ENCODE measurements around the gene TBC1D9.

TBC1D9 gene

DNA sequence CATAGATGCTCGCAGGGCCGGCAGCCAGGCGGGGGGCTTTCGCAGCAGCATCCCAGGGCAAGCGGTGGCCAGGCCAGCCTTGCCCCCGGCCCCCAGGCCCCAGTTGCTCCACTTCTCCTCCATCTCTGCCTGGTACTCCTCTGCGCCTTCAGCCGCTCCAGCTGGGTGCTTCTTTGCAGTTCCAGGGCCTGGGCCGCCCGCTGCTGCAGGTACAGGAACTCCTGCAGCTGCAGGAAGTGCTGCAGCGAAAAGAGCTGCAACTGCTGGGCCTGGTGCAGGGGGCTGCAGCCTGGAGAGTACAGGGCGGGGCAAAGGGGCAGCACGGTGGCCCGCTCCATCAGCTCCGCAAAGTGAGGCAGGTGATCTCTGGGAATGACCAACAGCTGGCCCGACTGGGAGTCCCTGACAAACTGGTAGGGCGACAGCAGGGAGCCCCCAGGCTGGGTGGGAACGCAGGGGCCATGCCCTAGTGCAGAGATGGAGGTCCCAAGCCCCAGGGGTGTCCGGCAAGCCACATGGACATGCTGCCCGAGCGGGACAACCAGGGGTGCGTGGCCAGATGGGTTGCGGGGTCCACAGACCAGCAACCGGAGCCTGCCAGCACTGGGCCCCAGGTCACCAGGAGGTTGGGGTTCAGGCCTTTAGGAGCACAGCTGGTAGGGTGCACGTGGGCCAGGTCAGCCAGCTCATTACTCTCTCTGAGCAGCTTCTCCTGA lies 111.6 kb downstream of the TBC1D9 start:
- no peak for DNase-seq

DNA sequence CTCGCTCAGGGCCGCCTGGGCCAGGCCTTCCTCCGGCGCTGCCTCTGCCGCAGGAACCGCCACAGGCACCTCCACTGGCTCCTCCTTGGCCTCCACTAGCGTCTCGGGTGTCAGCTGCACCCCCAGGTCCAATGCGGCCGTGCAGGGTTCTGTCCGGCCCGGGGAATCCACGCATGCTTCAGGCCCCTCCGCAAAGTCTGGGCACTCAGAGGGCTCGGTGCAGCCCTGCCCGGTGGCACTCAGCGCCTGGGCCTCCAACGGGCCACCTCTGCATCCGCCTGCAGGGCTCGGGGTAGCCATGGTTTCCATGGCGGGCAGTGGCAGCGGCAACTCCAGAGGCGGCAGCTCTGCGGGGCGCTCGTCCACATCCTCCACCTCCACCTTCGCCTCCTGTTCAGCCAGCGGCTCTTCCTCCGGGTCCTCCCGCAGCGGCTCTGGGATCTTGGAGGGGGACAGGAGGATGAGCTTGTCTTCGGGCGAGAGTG lies 112.6 kb downstream of the TBC1D9 start:
- DNase-seq = no peak

DNA sequence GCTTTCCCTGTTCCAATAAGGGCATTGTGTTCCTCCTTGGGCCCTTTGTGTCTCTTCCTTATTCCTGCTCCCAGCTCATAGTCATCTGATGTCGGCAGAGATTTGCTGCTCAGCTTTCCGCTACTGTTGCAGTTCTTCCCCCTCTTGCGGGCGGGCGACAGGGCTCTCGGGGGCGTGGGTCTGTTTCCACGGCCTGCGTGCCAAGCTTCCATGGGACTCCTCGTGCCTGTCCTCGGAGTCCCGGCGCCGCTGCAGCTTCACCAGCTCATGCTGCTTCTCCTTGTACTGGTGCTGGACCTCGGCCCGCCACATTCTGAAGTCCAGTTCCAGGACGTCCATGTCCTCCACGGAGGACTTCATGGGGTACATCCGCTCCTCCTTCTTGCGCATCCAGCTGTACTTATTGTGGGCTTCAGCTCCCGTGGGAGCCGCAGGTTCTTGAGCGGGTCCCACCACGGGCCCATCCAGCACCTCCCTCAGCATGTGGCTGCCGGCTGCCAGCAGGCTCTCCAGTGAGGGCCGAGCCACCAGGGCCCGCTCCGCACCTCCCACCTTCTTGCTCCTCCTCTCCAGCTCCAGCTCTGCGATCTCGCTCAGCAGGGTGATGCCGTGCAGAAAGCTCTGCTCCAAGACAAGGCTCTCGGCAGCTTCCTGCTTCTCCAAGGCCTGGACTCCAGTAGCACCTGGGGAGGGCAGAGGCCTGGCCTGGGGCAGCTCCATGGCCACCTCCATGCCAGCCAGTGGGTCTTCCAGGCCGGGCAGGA lies 113.3 kb downstream of the TBC1D9 start:
- DNase-seq = no peak

DNA sequence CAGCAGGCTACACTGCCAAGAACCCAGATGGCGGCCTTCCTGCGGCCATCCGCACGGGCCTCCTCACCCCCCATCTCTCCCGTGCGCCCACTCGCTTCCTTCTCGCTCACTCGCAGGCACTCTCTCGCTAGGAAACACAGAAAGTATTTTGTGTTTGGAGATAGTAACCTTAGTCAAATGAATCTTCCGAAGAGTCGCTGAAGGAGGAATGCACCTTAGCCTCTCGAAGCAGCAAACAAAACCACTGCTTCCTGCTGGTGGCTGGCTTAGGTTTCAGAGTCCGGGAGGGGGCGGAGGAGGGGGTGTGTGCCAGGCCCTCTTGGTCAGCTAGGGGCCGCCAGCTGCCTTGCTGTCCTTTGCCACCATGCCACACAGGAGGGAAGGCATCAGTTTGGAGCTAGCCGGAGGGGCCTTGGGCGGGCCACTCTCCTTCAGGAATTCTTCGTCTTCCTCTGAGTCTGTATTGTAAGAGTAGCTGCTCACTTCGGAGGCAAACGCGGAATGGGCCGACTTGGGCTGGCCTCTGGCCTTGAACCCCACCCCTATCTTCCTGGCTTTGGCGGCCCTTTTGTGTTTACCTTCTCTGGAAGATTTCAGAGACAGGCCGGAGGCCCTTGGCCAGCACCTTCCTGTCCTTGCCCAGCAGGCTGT lies 114.3 kb downstream of the TBC1D9 start:
- DNase-seq = no peak

DNA sequence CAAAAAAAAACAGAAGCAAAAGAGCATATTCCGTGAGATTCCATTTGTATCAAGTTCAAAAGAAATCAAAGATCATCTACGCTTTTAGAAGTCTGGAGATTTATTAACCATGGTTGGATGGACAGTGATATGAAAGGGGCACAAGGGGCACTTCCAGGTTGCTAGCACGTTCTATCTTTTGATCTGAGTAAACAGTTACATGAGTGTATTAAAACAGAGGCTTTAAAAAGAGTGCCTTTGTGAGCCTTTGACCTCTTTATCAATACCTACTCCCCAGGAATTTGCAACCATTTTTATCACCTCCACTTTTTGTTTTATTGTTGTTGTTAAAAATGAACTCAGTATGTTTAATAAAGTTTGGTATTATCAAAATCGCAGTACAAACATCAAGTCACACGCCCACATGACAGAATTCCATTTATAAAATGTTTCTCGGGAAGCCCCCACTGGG lies 115.1 kb downstream of the TBC1D9 start:
- DNase-seq = no peak

DNA sequence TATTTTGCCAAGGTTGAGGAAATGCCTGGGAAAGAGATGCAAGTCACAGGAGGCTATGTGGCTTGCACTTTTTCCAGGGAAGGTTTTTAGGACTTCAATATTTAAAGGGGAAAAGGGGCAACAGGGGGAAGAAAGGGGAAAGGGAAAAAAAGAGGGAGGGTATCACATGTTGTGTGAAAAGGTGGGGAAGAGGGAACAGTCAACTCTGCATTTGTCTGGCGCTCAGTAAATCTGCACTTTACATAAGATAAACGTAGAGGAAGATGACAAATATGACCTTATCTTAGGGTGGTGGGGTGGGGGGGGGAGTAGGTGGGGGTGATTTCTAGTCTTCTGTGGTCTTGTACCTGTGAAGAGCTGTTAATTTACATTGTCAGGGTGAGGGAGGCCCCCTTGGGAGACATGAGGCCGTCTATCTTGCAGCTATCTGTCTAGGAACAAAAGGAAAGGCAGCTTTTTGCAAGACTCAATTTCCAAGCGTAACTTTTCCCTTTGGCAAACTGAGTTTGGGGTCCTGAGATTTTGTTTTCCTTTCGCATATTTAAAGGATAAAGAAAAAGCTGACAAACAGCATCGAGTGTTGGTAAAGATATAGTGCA lies 115.9 kb downstream of the TBC1D9 start:
- no peak for DNase-seq

DNA sequence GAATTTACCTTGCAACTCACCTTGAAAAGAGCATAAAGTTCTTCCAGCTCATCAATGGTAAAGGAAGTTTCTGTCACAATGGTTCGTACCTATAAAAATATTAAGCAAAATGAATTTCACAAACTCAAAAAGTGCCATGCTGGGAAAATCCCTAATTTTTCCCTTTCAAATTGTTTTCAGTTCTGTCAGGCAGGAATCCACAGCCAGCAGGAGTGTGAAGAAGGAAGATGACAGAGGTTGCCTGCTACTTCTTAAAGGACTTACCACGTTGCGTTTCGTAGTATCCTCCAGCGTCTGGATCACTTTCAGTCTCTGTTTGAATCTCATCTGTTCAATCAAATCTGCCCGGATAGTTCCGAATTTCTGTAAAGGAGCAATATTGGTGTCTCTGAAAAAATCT lies 117.1 kb downstream of the TBC1D9 start:
- no peak for DNase-seq

DNA sequence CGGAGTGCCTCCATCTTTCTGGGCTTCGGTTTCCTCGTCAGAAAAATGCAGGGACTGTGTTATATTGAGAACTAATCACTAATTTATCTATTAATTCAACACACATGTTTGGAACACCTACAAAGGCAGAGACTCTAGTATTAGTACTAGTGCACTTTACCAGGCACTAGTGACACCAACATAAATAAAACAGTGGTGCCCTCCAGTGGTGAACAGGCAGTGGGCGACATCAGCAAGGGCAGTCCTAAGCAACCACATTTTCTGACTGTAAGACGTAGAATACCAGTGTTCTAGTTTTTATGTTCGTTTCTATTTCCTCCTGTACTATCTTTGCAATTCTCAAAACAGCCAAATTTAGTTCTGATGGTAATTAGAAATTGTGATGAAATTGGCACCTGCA lies 118.3 kb downstream of the TBC1D9 start:
- DNase-seq = peak; percentile 55

DNA sequence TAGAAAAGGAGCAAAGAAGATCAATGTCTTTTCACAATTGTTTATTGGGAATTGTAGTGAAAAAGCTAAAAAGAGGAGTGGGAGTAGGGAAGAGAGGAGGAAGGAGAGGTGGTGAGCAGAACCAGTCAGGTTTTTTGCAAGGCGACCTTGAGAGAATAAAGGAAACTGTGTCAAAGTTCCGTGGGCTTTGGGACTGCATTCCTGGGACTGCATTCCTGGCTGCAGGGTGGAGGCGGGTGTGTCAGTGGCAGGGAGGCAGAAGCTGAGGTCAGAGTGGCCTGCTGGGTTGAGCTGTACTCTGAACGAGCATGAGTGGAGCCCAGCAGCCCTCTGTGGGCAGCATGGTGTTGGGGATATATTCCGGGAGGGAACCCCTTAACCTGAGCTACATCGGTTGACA lies 120.6 kb downstream of the TBC1D9 start:
- no peak for DNase-seq

DNA sequence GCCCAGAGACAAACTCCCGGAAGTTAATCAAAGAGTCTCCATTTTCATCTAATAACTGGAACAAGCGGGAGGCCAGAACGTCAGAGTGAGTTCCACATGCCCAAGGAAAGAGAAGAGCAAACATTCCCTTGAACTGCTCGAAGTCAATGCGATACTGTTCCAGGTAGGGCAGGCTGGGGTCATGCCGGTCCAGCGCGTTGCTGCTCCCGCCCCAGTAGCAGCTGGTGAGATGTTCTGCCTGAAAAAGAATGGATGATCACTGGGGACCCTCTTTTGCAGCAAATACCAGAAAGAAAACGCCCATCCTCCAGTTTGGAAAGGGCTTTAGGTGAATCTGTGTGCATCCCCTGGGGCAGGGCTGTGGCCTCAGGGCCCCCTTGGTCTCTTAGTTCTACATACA lies 122.2 kb downstream of the TBC1D9 start:
- DNase-seq = no peak

DNA sequence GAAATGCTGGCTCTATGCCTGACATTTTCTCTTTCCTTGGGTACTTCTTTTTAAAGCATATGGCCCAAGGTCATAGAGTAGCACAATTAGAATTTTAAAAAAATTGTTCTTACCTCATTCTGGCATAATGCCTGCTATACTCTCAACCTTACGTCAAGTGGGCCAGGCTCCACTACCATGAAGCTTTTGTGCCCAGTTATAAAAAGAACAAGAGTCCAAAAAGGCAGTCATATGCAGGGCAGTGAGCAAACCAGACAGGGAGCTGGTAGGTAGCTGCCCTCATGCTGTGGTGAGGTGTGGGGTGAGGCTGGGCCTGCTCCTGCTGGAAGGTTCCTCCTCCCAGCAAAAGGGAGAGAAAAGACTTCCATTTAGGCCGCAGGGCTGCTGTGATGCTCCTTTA lies 123.1 kb downstream of the TBC1D9 start:
- DNase-seq = no peak

DNA sequence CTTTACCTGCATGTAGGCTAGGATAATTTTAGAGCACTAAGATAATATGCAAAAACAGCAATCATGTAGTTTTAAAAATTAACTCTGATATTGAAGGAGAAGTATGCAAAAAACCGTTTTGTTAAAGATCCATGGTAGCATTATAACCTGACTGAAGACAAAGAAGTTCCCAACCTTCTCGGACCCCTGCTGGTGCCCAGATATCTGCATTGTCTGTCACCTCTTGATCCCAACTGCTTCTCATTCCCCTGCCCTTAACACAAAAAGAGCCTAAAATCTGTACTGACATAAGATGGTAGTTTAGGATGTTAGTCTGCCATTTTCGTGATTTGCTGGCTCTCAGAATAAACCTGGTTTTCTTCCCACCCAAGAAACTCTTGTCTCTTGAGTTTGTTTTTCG lies 125.9 kb downstream of the TBC1D9 start:
- DNase-seq = no peak

DNA sequence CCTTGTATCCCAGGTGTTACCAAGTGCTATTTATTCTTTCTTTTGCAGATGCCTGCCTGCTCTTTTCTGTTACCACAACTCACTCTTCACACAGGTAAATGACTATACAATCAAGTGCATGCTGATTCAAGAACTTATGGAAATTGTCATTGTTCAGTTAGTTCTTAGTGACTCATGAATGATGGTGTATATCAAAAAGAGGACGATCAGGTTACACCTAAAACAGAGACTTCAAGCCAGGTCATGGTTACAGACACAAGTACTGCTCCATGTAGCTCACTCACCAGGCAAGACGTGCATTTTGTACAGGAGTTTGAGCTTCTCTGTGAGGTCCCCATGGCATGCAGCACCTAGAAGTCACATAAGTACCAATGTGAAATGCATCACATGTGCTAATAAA lies 128.2 kb downstream of the TBC1D9 start:
- DNase-seq = no peak

DNA sequence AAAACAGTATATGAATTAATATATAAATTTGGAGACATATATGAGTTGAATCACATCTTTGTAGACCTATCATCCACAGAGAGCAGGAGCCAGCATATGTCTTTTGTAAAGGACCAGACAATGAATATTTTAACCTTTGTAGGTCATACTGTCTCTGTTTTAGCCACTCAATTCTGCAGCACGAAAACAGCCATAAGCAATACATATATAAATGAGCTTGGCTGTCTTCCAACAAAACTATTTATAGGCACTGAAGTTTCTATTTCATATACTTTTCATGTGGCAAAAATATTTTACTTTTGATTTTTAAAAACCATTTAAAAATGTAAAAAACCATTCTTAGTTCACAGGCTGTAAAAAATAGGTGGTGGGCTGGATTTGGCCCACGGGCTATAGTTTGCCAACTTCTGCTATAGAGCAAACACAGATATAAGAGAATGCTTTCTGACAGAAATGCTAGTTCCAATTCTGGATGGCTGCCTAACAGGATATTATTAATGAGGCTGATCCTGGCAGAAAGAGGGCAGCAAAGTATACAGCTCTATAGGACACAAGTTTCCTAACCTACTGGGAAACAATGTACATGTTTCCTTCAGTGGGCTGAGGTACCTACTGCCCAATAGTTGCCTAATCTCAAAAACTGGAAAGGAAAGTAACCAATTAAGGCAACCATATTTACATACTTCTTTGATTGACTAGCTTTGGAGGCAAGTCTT lies 129.4 kb downstream of the TBC1D9 start:
- no peak for DNase-seq

DNA sequence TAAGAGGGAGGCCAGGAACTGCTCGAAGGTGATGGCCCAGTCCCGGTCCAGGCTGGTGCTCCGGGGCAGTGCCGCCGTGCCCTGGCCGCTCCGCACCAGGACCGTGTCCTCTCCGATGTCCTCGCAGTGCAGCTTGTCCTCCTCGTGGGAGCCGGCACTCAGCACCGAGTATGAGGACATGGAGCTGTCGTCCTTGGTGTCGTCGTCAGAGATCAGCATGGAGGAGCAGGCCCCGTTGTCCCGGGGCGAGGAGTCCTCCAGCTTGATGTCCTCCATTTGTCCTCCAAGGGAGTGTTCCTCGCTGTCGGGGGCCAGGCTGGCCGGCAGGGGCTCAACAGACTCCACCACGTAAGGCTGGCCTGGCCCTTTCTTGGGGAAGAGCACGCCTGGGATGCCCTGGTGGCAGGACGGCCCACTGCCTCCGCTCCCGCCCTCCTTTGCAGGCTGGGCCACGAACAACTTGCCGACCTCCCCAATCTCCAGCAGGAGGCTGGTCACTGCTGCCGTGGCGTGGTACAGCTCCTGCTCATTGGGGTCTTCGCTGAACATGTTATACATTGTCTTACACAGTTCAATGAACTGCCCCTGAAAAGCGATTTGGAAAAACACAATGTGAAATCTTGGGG lies 133.7 kb downstream of the TBC1D9 start:
- no peak for DNase-seq

DNA sequence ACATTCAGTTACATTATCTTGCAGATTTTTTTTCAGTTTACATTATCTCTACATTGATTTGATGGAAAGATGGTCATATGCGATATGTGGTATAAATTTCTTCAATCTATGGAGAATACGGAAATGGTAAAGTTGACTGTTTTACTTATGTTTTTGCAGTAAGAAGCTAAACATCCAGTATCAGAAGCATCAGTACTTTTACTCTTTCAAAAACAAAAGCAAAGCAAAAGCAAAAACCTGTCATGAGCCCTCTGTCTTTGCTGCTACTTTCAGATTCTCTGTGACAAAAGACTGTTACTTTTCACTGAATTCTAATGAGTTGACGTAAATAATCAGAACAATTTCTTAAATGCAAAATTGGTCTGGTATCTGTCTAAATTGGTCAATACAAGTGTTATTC lies 135.0 kb downstream of the TBC1D9 start:
- no peak for DNase-seq

DNA sequence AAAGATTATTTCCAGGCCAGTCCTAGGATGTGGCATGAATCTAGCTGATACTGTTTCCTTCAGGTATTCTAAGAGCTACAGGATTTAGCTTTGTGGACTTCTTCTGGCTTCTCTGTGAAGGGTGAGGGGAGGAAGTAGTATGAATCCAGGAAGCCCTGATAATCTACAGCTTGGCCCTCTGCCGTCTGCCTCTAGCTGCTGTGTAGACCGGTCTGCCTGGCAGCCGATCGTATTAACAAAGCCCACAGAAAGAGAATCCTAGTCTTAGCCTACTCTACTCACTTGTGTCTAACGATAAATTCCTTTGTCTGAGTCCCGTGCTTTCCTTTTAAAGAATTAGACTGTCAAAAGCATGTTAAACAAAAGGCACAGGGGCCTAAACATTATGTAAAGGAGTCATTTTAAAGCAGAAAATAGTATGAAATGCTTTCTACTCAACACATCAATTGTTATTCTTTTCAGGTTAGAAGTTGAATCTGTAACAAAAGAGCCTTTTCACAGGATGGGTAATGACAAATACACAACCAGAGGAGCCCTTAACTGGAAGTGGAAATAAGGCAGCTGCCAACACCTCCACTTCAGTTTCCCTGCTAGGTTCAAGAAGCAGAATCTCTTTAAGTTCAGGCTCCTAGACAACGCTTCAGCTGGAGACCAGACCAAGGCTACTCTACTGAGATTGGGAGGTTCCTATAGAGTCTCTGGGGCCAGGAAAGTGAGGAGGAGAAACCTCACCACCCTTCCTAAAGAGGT lies 138.5 kb downstream of the TBC1D9 start:
- no peak for DNase-seq

DNA sequence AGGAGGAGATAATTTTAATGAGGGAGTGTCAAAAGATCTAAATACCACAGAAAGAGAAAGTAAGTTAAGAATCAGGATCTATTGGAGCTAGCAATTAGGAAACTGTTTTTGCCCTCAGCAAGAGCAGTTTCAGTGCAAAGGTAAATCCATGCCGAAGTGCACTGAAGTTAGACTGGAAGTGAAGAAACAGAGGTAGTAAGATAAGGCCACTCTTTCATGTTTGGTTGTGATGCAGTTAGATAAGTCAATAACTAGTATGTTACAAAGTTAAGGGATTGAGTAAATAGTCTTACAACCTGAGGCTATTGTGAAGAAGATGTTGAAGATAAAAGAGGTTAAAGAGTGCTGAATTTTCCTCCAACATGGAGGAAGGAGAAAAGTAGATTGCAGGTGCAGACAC lies 140.7 kb downstream of the TBC1D9 start:
- no peak for DNase-seq

DNA sequence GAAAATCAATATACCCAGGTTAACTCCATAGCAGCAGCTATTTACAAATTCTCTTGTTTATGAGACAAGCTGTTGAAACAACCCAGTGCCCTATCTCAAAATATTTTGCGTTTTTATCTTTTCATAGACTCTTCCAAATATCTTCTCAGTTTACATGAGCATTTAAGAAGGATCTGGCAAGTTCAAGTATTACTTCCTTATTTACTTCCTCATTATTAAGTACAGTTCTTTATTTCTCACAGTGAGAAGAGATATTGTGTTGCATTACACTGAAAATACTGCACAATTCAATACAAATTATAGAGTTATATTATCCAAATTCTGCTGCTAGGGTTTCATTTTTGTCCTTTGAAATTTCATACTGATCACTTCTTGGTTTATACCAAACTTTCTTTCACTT lies 143.8 kb downstream of the TBC1D9 start:
- DNase-seq = no peak

DNA sequence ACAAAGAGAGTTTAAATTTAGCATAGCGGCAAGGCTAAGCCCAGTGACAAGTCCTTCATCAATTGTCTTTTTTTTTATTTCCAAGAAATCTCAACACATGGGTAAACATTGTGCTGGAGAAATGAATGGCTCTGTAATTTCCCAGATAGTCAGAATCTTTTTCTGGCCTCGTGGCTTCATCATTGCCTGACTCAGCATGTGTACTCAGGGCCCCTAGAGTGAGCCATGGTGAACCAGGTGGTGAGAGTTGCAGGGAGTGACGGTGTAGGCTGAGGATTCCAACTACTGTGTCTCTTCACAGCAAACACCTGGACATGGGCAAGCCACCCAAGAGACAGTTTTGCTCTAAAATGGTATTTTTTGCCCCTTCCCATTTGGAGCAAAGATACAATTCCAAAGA lies 144.3 kb downstream of the TBC1D9 start:
- DNase-seq = no peak
